ENCODE measurements around the gene PRDM13.
"Not testable (repeated sequence)": the region's sequence is repeated elsewhere in the genome, so short reads cannot be mapped to it uniquely, and the experiment has no call there.

PRDM13 gene

GRCh38 chr6:99604166-99605073 is 2.2 kb upstream of the PRDM13 start:
- FAIRE-seq, result no peak

- no peak for FAIRE-seq
Measured at GRCh38 chr6:99605074-99605734, 1.4 kb upstream of the PRDM13 start.

- no peak for FAIRE-seq
Measured at GRCh38 chr6:99605911-99606655, 550 bp upstream of the PRDM13 start.

GRCh38 chr6:99607416-99608036 is 893 bp downstream of the PRDM13 start:
- FAIRE-seq, result no peak

GRCh38 chr6:99608059-99608885 is 1.6 kb downstream of the PRDM13 start:
- FAIRE-seq, result no peak

- FAIRE-seq, result no peak
Measured at GRCh38 chr6:99608886-99609482, 2.4 kb downstream of the PRDM13 start.

- no peak for FAIRE-seq
Measured at GRCh38 chr6:99609905-99610489, 3.4 kb downstream of the PRDM13 start.

- no peak for FAIRE-seq
Measured at GRCh38 chr6:99611148-99611547, 4.5 kb downstream of the PRDM13 start.

- no peak for FAIRE-seq
Measured at GRCh38 chr6:99612551-99613408, 6.1 kb downstream of the PRDM13 start.

- FAIRE-seq, result no peak
Measured at GRCh38 chr6:99613409-99613704, 6.7 kb downstream of the PRDM13 start.

- no peak for FAIRE-seq
Measured at GRCh38 chr6:99613705-99614429, 7.2 kb downstream of the PRDM13 start.

- FAIRE-seq, result no peak
Measured at GRCh38 chr6:99614430-99615186, 8.0 kb downstream of the PRDM13 start.

- FAIRE-seq, result no peak
Measured at GRCh38 chr6:99617131-99617530, 10.5 kb downstream of the PRDM13 start.

- no peak for FAIRE-seq
Measured at GRCh38 chr6:99618649-99619408, 12.2 kb downstream of the PRDM13 start.

- no peak for FAIRE-seq
Measured at GRCh38 chr6:99619409-99619762, 12.8 kb downstream of the PRDM13 start.

- FAIRE-seq, result not testable (repeated sequence)
Measured at GRCh38 chr6:99622044-99622443, 15.4 kb downstream of the PRDM13 start.

GRCh38 chr6:99629293-99629692 is 22.7 kb downstream of the PRDM13 start:
- no peak for FAIRE-seq

GRCh38 chr6:99637629-99638028 is 31.0 kb downstream of the PRDM13 start:
- FAIRE-seq, result no peak

Measured in TTC549 (cell line).